Nephron progenitor cell (in vitro differentiated cells): Measurements from ENCODE around the gene SIGLEC5.

ENCODE experiments used
- DNase-seq: peaks from one replicate; pipeline ENCODE4 v3.0.0; 2021
- H3K27ac Mint-ChIP-seq: 2 replicates; pipeline ENCODE4 v1.8.0; 2021; ENCODE audit warnings: mild to moderate bottlenecking, moderate library complexity, mixed read lengths
- H3K27me3 Mint-ChIP-seq: 2 replicates; pipeline ENCODE4 v1.8.0; 2021; ENCODE audit warnings: mild to moderate bottlenecking, low read depth, mixed read lengths; ENCODE audit not compliant: poor library complexity
- H3K36me3 Mint-ChIP-seq: 2 replicates; pipeline ENCODE4 v1.8.0; 2021; ENCODE audit warnings: low read depth, mixed read lengths
- H3K4me1 Mint-ChIP-seq: 2 replicates; pipeline ENCODE4 v1.8.0; 2021; ENCODE audit warnings: mixed read lengths
- H3K4me3 Mint-ChIP-seq: 2 replicates; pipeline ENCODE4 v1.8.0; 2021; ENCODE audit warnings: mild to moderate bottlenecking, moderate library complexity, mixed read lengths
- H3K9me3 Mint-ChIP-seq: 2 replicates; pipeline ENCODE4 v1.8.0; 2021; ENCODE audit warnings: mild to moderate bottlenecking, moderate library complexity, mixed read lengths
- CTCF ChIP-seq: fragments of 200-600 bp; sonication (generic); IDR thresholded peaks from 2 replicates; pipeline ENCODE4 v1.5.0; 2021; ENCODE audit warnings: antibody characterized with exemption

SIGLEC5 gene

GRCh38 chr19:51594774-51595109 is 35.5 kb downstream of the SIGLEC5 start:
- no peak overlapping the region for H3K27ac Mint-ChIP-seq
- H3K4me3 Mint-ChIP-seq = peak overlapping the region; percentile 93
- peaks cover 12% of the 10 kb centered on the region for H3K27me3 Mint-ChIP-seq
- H3K36me3 Mint-ChIP-seq = peaks cover 13% of the 10 kb centered on the region
- no peak for DNase-seq
- peaks cover 20% of the 10 kb centered on the region for H3K4me1 Mint-ChIP-seq
- no peak for TF ChIP-seq CTCF
- peaks cover 30% of the 10 kb centered on the region for H3K9me3 Mint-ChIP-seq

GRCh38 chr19:51593969-51594773 is 36.0 kb downstream of the SIGLEC5 start:
- Mint-ChIP-seq H3K27ac (peak overlapping the region; percentile 71), H3K9me3 (peaks cover 33% of the 10 kb centered on the region), H3K36me3 (peaks cover 19% of the 10 kb centered on the region), H3K4me3 (peak overlapping the region; percentile 93), H3K27me3 (peaks cover 12% of the 10 kb centered on the region), H3K4me1 (peaks cover 20% of the 10 kb centered on the region)
- TF ChIP-seq CTCF = no peak
- DNase-seq = peak; percentile 98

GRCh38 chr19:51593138-51593890 is 36.9 kb downstream of the SIGLEC5 start:
- Mint-ChIP-seq H3K27ac (no peak overlapping the region), H3K36me3 (peaks cover 28% of the 10 kb centered on the region), H3K9me3 (peaks cover 40% of the 10 kb centered on the region), H3K4me1 (peaks cover 20% of the 10 kb centered on the region), H3K27me3 (peaks cover 12% of the 10 kb centered on the region), H3K4me3 (peak overlapping the region; percentile 93)
- TF ChIP-seq CTCF = no peak
- no peak for DNase-seq

GRCh38 chr19:51592521-51592920 is 37.7 kb downstream of the SIGLEC5 start:
- peak overlapping the region; percentile 42 for H3K4me3 Mint-ChIP-seq
- H3K27me3 Mint-ChIP-seq = peaks cover 12% of the 10 kb centered on the region
- no peak for DNase-seq
- peaks cover 20% of the 10 kb centered on the region for H3K4me1 Mint-ChIP-seq
- no peak overlapping the region for H3K27ac Mint-ChIP-seq
- no peak for TF ChIP-seq CTCF
- H3K9me3 Mint-ChIP-seq = peaks cover 43% of the 10 kb centered on the region
- peaks cover 36% of the 10 kb centered on the region for H3K36me3 Mint-ChIP-seq

- H3K9me3 Mint-ChIP-seq = peaks cover 49% of the 10 kb centered on the region
- no peak for TF ChIP-seq CTCF
- no peak overlapping the region for H3K27ac Mint-ChIP-seq
- H3K36me3 Mint-ChIP-seq = peaks cover 56% of the 10 kb centered on the region
- peaks cover 20% of the 10 kb centered on the region for H3K4me1 Mint-ChIP-seq
- H3K27me3 Mint-ChIP-seq = peaks cover 2% of the 10 kb centered on the region
- no peak overlapping the region for H3K4me3 Mint-ChIP-seq
- DNase-seq = no peak
These were observed 39.8 kb downstream of the SIGLEC5 start for GRCh38 chr19:51590441-51590840.
